Panc1 (cell line): ENCODE measurements around the gene TPRN. TPM values are rescaled to one million over a fixed set of nuclear protein-coding genes. Genes with fewer than 3 reads are reported as not detected.

Experiments
- ATAC-seq: fragments of 200-7000 bp; cut with Tn5 transposase; 2 replicates; pipeline ENCODE4 v1.9.1; 2020; ENCODE audit warnings: mild to moderate bottlenecking, moderate library complexity
- BruUV-seq: library from RNA; stranded (reverse); fragments of 400-500 nt; replicated peaks from 2 replicates; lab custom pipeline; 2021; lab: Mats Ljungman, UMichigan
- CTCF ChIA-PET: fragments of 300-600 bp; sonication (Branson Sonifier 250); formaldehyde crosslinking; loops from one replicate; lab custom pipeline; 2022; ENCODE audit warnings: antibody characterized with exemption; lab: Charles Lee
- POLR2A ChIA-PET: fragments of 300-600 bp; sonication (Branson Sonifier 250); formaldehyde crosslinking; loops from one replicate; lab custom pipeline; 2022; ENCODE audit warnings: antibody characterized with exemption; lab: Charles Lee
- DNase-seq: peaks from one replicate; pipeline ENCODE4 v3.0.0-alpha.2; 2010; ENCODE audit warnings: low read depth, low spot score
- H3K27ac ChIP-seq: 2 replicates; pipeline ENCODE4 v1.5.1; 2011; ENCODE audit warnings: mild to moderate bottlenecking, low read length, inconsistent platforms
- H3K27me3 ChIP-seq: fragments of 200-500 bp; sonication (Bioruptor generic); 2 replicates; pipeline ENCODE4 v1.6.0; 2014; ENCODE audit warnings: low read length, inconsistent platforms; ENCODE audit not compliant: control insufficient read depth, insufficient read depth
- H3K36me3 ChIP-seq: fragments of 200-500 bp; sonication (Bioruptor generic); 2 replicates; pipeline ENCODE4 v1.5.1; 2014; ENCODE audit warnings: inconsistent platforms, mild to moderate bottlenecking, low read length, moderate library complexity; ENCODE audit not compliant: control insufficient read depth, insufficient read depth
- H3K4me1 ChIP-seq: 2 replicates; pipeline ENCODE4 v1.5.1; 2011; ENCODE audit warnings: inconsistent platforms, mild to moderate bottlenecking, low read length, moderate library complexity; ENCODE audit not compliant: control insufficient read depth, insufficient read depth
- H3K4me3 ChIP-seq, 2 experiments: 2 replicates each; pipeline ENCODE4 v1.5.1; 2011 to 2012; ENCODE audit warnings: low read depth in 2 of 2, low read length in 2 of 2, mild to moderate bottlenecking in 2 of 2, inconsistent platforms in 1 of 2, moderate library complexity in 1 of 2
- H3K9me3 ChIP-seq: fragments of 200-500 bp; sonication (Bioruptor generic); 2 replicates; pipeline ENCODE4 v1.5.1; 2014; ENCODE audit warnings: low read depth, mild to moderate bottlenecking, inconsistent platforms, low read length, moderate library complexity; ENCODE audit not compliant: control insufficient read depth, insufficient read depth
- CTCF ChIP-seq: fragments of 450-650 bp; IDR thresholded peaks from 2 replicates; pipeline ENCODE4 v1.5.1; 2017; ENCODE audit warnings: mild to moderate bottlenecking
- POLR2AphosphoS5 ChIP-seq: IDR thresholded peaks from 2 replicates; pipeline ENCODE4 v1.6.1; 2012; ENCODE audit warnings: mild to moderate bottlenecking, low read depth, low read length, moderate library complexity
- REST ChIP-seq, 2 experiments: IDR thresholded peaks; 2 replicates each; pipeline ENCODE4 v1.6.1; 2011 to 2012; ENCODE audit warnings: low read depth in 2 of 2, control low read depth in 1 of 2, low read length in 1 of 2, mild to moderate bottlenecking in 1 of 2, moderate library complexity in 1 of 2; ENCODE audit not compliant: insufficient read depth in 1 of 2
- SIN3A ChIP-seq: IDR thresholded peaks from 2 replicates; pipeline ENCODE4 v1.6.1; 2012; ENCODE audit warnings: low read depth, mild to moderate bottlenecking, low read length, moderate library complexity, borderline replicate concordance; ENCODE audit not compliant: insufficient read depth
- TCF7L2 ChIP-seq: IDR thresholded peaks from 2 replicates; pipeline ENCODE4 v1.6.1; 2011; ENCODE audit warnings: mild to moderate bottlenecking, low read depth, low read length, inconsistent platforms
- in situ Hi-C: cut with HindIII; loops from 2 replicates; pipeline ENCODE4 v1.10.0; 2016; ENCODE audit warnings: low sequenced_read_pairs, low pct_unique_long_range_greater_than_20kb
- intact Hi-C: fragments of 100-400 bp; cut with micrococcal nuclease; formaldehyde crosslinking; loops from one replicate; pipeline ENCODE4 v1.10.0; 2022; ENCODE audit not compliant: unreplicated experiment
- total RNA-seq: library from RNA; stranded (reverse); gene quantifications from one replicate; pipeline ENCODE4 v1.2.1, GENCODE V29; 2021; ENCODE audit not compliant: unreplicated experiment

Gene TPRN
- total RNA-seq, 1 experiment from 2014 or later = 21.7 TPM

GRCh38 chr9:137178201-137178938, 22.2 kb downstream of the TPRN start:
- no peaks in the 10 kb centered on the region for H3K4me1 ChIP-seq
- TF ChIP-seq TCF7L2 (no peak), SIN3A (no peak), REST (IDR thresholded peaks at IDR 0.05; ENCODE audit: insufficient read depth in 1 of 2, low read depth in 2 of 2, low read length in 1 of 2) (no peak), CTCF (no peak), POLR2AphosphoS5 (no peak)
- DNase-seq (no peak), ATAC-seq (no peak; the same call in 1 of the 2 replicates)
- H3K4me3 ChIP-seq = no peak overlapping the region
- H3K27ac ChIP-seq = no peak overlapping the region
- BruUV-seq = no TSS peak
- H3K27me3 ChIP-seq = no peaks in the 10 kb centered on the region
- intact Hi-C loops = no loop called here
- ChIA-PET CTCF (no interaction called here), POLR2A (no interaction called here)
- H3K36me3 ChIP-seq = no peaks in the 10 kb centered on the region
- no peaks in the 10 kb centered on the region for H3K9me3 ChIP-seq
- in situ Hi-C loops = no loop called here

- H3K36me3 ChIP-seq = no peaks in the 10 kb centered on the region
Measured at GRCh38 chr9:137176302-137177182, 24.0 kb downstream of the TPRN start.

More at GRCh38 chr9:137176302-137177182, 24.0 kb downstream of the TPRN start:
- peak; percentile 78; the same call in 1 of the 2 replicates for TF ChIP-seq CTCF
- no peak for TF ChIP-seq TCF7L2
- BruUV-seq = no TSS peak
- DNase-seq = no peak
- peak; percentile 70 for ATAC-seq
- no peak overlapping the region for H3K4me3 ChIP-seq
- in situ Hi-C loops (no loop called here), intact Hi-C loops (no loop called here)
- ChIA-PET CTCF (interaction anchor here (0.7 to 1.0 kb wide), 3 partner anchors 51 to 62 kb away, joined by 3 to 4 read pairs (median 4); partner anchors contain the start of gene RNF224), POLR2A (interaction anchor here (0.6 to 0.9 kb wide), 2 partner anchors 25 to 47 kb away, joined by 3 to 21 read pairs; no protein-coding TSS in a partner anchor)
- H3K9me3 ChIP-seq = no peaks in the 10 kb centered on the region
- H3K27ac ChIP-seq = no peak overlapping the region
- H3K4me1 ChIP-seq = no peaks in the 10 kb centered on the region
- H3K27me3 ChIP-seq = no peaks in the 10 kb centered on the region
